Mesendoderm (in vitro differentiated cells): ENCODE results near the gene ISG20L2.

ENCODE experiments used
- DNase-seq: peaks from one replicate; pipeline ENCODE4 v3.0.0; 2013
- H2AK5ac ChIP-seq: 2 replicates; pipeline ENCODE4 v1.6.1; 2013; ENCODE audit warnings: low read length, inconsistent platforms
- H2BK120ac ChIP-seq: 2 replicates; pipeline ENCODE4 v1.6.1; 2013; ENCODE audit warnings: low read depth, mild to moderate bottlenecking, low read length, moderate library complexity, mixed read lengths
- H2BK15ac ChIP-seq: replicated peaks from 2 replicates; pipeline ENCODE4 v1.6.1; 2013; ENCODE audit warnings: low read depth, mild to moderate bottlenecking, moderate library complexity
- H2BK5ac ChIP-seq: 2 replicates; pipeline ENCODE4 v1.6.1; 2013; ENCODE audit warnings: low read length, inconsistent platforms
- H3K18ac ChIP-seq: 2 replicates; pipeline ENCODE4 v1.6.1; 2013; ENCODE audit warnings: mild to moderate bottlenecking, low read length, mixed read lengths
- H3K23ac ChIP-seq: one replicate; pipeline ENCODE4 v1.6.1; 2013; ENCODE audit warnings: low read length
- H3K27ac ChIP-seq: 2 replicates; pipeline ENCODE4 v1.5.1; 2013; ENCODE audit warnings: low read depth, mild to moderate bottlenecking, inconsistent platforms, low read length, moderate library complexity
- H3K27me3 ChIP-seq: 2 replicates; pipeline ENCODE4 v1.6.1; 2013; ENCODE audit warnings: low read length, control low read depth, mild to moderate bottlenecking, inconsistent platforms; ENCODE audit not compliant: insufficient read depth, poor library complexity
- H3K36me3 ChIP-seq: 2 replicates; pipeline ENCODE4 v1.6.1; 2013; ENCODE audit warnings: low read length, inconsistent platforms; ENCODE audit not compliant: control insufficient read depth, insufficient read depth
- H3K4ac ChIP-seq: one replicate; pipeline ENCODE4 v1.6.1; 2013; ENCODE audit warnings: low read depth, mild to moderate bottlenecking, low read length, moderate library complexity
- H3K4me1 ChIP-seq: 2 replicates; pipeline ENCODE4 v1.6.1; 2013; ENCODE audit warnings: low read depth, low read length, inconsistent platforms; ENCODE audit not compliant: control insufficient read depth
- H3K4me2 ChIP-seq: 2 replicates; pipeline ENCODE4 v1.6.1; 2013; ENCODE audit warnings: low read length
- H3K4me3 ChIP-seq: 2 replicates; pipeline ENCODE4 v1.5.1; 2013; ENCODE audit warnings: mild to moderate bottlenecking, low read length
- H3K56ac ChIP-seq: one replicate; pipeline ENCODE4 v1.6.1; 2013; ENCODE audit warnings: low read length
- H3K79me1 ChIP-seq: 2 replicates; pipeline ENCODE4 v1.6.1; 2013; ENCODE audit warnings: low read length, inconsistent platforms
- H3K79me2 ChIP-seq: 2 replicates; pipeline ENCODE4 v1.6.1; 2013; ENCODE audit warnings: mild to moderate bottlenecking, low read length; ENCODE audit not compliant: control insufficient read depth, insufficient read depth
- H3K9ac ChIP-seq: 2 replicates; pipeline ENCODE4 v1.6.1; 2013; ENCODE audit warnings: low read length, inconsistent platforms
- H4K5ac ChIP-seq: one replicate; pipeline ENCODE4 v1.6.1; 2013; ENCODE audit warnings: low read length
- H4K8ac ChIP-seq: one replicate; pipeline ENCODE4 v1.6.1; 2013; ENCODE audit warnings: low read depth, mild to moderate bottlenecking, control low read depth, low read length, moderate library complexity
- WGBS: extraction: QIAGEN DNeasy Blood & Tissue Kit; methylation state at CpG from one replicate; pipeline ENCODE4 v1.1.7; 2013; ENCODE audit warnings: low lambda C conversion rate, missing lambda C conversion rate; ENCODE audit not compliant: insufficient coverage; ENCODE audit errors: extremely low coverage; 5-methylcytosine and 5-hydroxymethylcytosine counted together

The ISG20L2 gene

GRCh38 chr1:156709757-156710489 lies 18.6 kb downstream of the ISG20L2 start:
- no peak for DNase-seq
- Histone ChIP-seq H4K8ac (no peak overlapping the region), H2AK5ac (peak overlapping the region; percentile 25), H3K23ac (no peak overlapping the region), H4K5ac (no peak overlapping the region), H3K18ac (peak overlapping the region; percentile 12), H3K79me2 (no peaks in the 10 kb centered on the region), H3K27me3 (no peaks in the 10 kb centered on the region), H3K79me1 (no peaks in the 10 kb centered on the region), H3K9ac (peak overlapping the region; percentile 16), H3K4me1 (peaks cover 30% of the 10 kb centered on the region), H3K36me3 (no peaks in the 10 kb centered on the region), H3K4me3 (no peak overlapping the region), H2BK120ac (no peak overlapping the region), H2BK15ac (no peak overlapping the region), H3K4me2 (no peak overlapping the region), H3K4ac (no peak overlapping the region), H3K27ac (no peak overlapping the region), H3K56ac (peak overlapping the region; percentile 40), H2BK5ac (no peak overlapping the region)
- no CpG with 5 or more reads among the region's 11 CpGs for WGBS

- no peak for DNase-seq
- Histone ChIP-seq H3K18ac (peak overlapping the region; percentile 29), H4K5ac (no peak overlapping the region), H2BK15ac (no peak overlapping the region), H2BK5ac (no peak overlapping the region), H3K4me2 (no peak overlapping the region), H2AK5ac (no peak overlapping the region), H3K56ac (peak overlapping the region; percentile 75), H3K27me3 (no peaks in the 10 kb centered on the region), H3K4ac (no peak overlapping the region), H3K36me3 (no peaks in the 10 kb centered on the region), H3K9ac (peak overlapping the region; percentile 16), H4K8ac (no peak overlapping the region), H2BK120ac (peak overlapping the region; percentile 16), H3K23ac (no peak overlapping the region), H3K79me2 (peaks cover 1% of the 10 kb centered on the region), H3K27ac (no peak overlapping the region), H3K79me1 (no peaks in the 10 kb centered on the region), H3K4me3 (no peak overlapping the region), H3K4me1 (peaks cover 34% of the 10 kb centered on the region)
- WGBS: no CpG with 5 or more reads among the region's 4 CpGs
Observed at GRCh38 chr1:156709031-156709430, 19.5 kb downstream of the ISG20L2 start.

GRCh38 chr1:156708218-156708661 lies 20.3 kb downstream of the ISG20L2 start:
- Histone ChIP-seq H3K23ac (peak overlapping the region; percentile 86), H3K27me3 (no peaks in the 10 kb centered on the region), H3K4me1 (peaks cover 41% of the 10 kb centered on the region), H2BK5ac (peak overlapping the region; percentile 99), H3K79me1 (peaks cover under 1% of the 10 kb centered on the region), H3K4me3 (no peak overlapping the region), H4K5ac (no peak overlapping the region), H2BK15ac (no peak overlapping the region), H3K9ac (peak overlapping the region; percentile 78), H3K4me2 (peak overlapping the region; percentile 45), H3K79me2 (peaks cover 2% of the 10 kb centered on the region), H3K56ac (peak overlapping the region; percentile 90), H3K27ac (peak overlapping the region; percentile 98), H2AK5ac (peak overlapping the region; percentile 93), H3K36me3 (no peaks in the 10 kb centered on the region), H3K18ac (peak overlapping the region; percentile 94), H3K4ac (peak overlapping the region; percentile 62), H4K8ac (no peak overlapping the region), H2BK120ac (peak overlapping the region; percentile 9)
- WGBS: no CpG with 5 or more reads among the region's 4 CpGs
- peak; percentile 95 for DNase-seq

- H3K4ac ChIP-seq: peak overlapping the region; percentile 92
- no CpG with 5 or more reads among the region's 8 CpGs for WGBS
- peaks cover 42% of the 10 kb centered on the region for H3K4me1 ChIP-seq
- H3K4me3 ChIP-seq: no peak overlapping the region
- H3K56ac ChIP-seq: peak overlapping the region; percentile 90
- H3K79me1 ChIP-seq: peaks cover 2% of the 10 kb centered on the region
- H2BK120ac ChIP-seq: peak overlapping the region; percentile 95
- peak overlapping the region; percentile 98 for H3K27ac ChIP-seq
- H4K5ac ChIP-seq: no peak overlapping the region
- peak overlapping the region; percentile 99 for H2BK5ac ChIP-seq
- H4K8ac ChIP-seq: no peak overlapping the region
- peak overlapping the region; percentile 69 for H3K4me2 ChIP-seq
- peaks cover 3% of the 10 kb centered on the region for H3K79me2 ChIP-seq
- H2BK15ac ChIP-seq: peak overlapping the region; percentile 9
- H2AK5ac ChIP-seq: peak overlapping the region; percentile 93
- H3K27me3 ChIP-seq: no peaks in the 10 kb centered on the region
- DNase-seq: peak; percentile 87
- H3K9ac ChIP-seq: peak overlapping the region; percentile 78
- peak overlapping the region; percentile 86 for H3K23ac ChIP-seq
- no peaks in the 10 kb centered on the region for H3K36me3 ChIP-seq
- peak overlapping the region; percentile 94 for H3K18ac ChIP-seq
Observed at GRCh38 chr1:156707417-156708217, 20.9 kb downstream of the ISG20L2 start.

- H4K8ac ChIP-seq: peak overlapping the region; percentile 90
- peak overlapping the region; percentile 83 for H2BK5ac ChIP-seq
- H3K56ac ChIP-seq: peak overlapping the region; percentile 90
- no peaks in the 10 kb centered on the region for H3K27me3 ChIP-seq
- H3K18ac ChIP-seq: peak overlapping the region; percentile 94
- H3K9ac ChIP-seq: peak overlapping the region; percentile 78
- H3K79me1 ChIP-seq: peaks cover 2% of the 10 kb centered on the region
- peak overlapping the region; percentile 69 for H3K4me2 ChIP-seq
- no peaks in the 10 kb centered on the region for H3K36me3 ChIP-seq
- peak overlapping the region; percentile 8 for H2AK5ac ChIP-seq
- peaks cover 3% of the 10 kb centered on the region for H3K79me2 ChIP-seq
- DNase-seq: peak; percentile 91
- peak overlapping the region; percentile 97 for H4K5ac ChIP-seq
- peak overlapping the region; percentile 54 for H3K23ac ChIP-seq
- peak overlapping the region; percentile 98 for H3K27ac ChIP-seq
- peak overlapping the region; percentile 95 for H2BK120ac ChIP-seq
- H3K4ac ChIP-seq: peak overlapping the region; percentile 92
- WGBS: no CpG with 5 or more reads among the region's 29 CpGs
- peak overlapping the region; percentile 34 for H3K4me3 ChIP-seq
- peaks cover 42% of the 10 kb centered on the region for H3K4me1 ChIP-seq
- peak overlapping the region; percentile 9 for H2BK15ac ChIP-seq
Observed at GRCh38 chr1:156706657-156707416, 21.7 kb downstream of the ISG20L2 start.
